ENCODE results near the gene PRKRA.

- TF ChIP-seq CTCF (conservative IDR thresholded peaks at IDR 0.05; ENCODE audit: low read length) = no peak
- TF ChIP-seq EZH2phosphoT487 (IDR thresholded peaks at IDR 0.05; ENCODE audit: borderline replicate concordance) = no peak
Observed at GRCh38 chr2:178388287-178388686, 62.7 kb downstream of the PRKRA start.
